ENCODE data around the gene SLC2A11. TPM values are rescaled to one million over a fixed set of nuclear protein-coding genes. Genes with fewer than 3 reads are reported as not detected.

Gene SLC2A11
- total and polyA plus RNA-seq, 10 of the 15 experiments (the other 5 are each of a cell fraction or from before 2014, with no cell fraction given) = 0.98 to 18.3 (median 8.6) TPM

GRCh38 chr22:23812378-23812777 lies 45.3 kb upstream of the SLC2A11 start:
- Histone ChIP-seq H3K4me2 (ENCODE audit: control insufficient read depth, insufficient read depth) (no peak overlapping the region), H3K4me3 (no peak overlapping the region), H3K9ac (ENCODE audit: control insufficient read depth, insufficient read depth, low read length) (no peak overlapping the region), H3K27ac (ENCODE audit: control insufficient read depth, insufficient read depth) (no peak overlapping the region), H3K9me3 (replicated peaks; ENCODE audit: control insufficient read depth, insufficient read depth, low read length) (no peaks in the 10 kb centered on the region), H2AFZ (ENCODE audit: control insufficient read depth, low read depth, low read length) (no peak overlapping the region), H3K36me3 (ENCODE audit: control insufficient read depth in 2 of 2, insufficient read depth in 2 of 2, low read length in 1 of 2) (peaks cover 4 to 20% of the 10 kb centered on the region in 2 experiments), H3K4me1 (ENCODE audit: control insufficient read depth, insufficient read depth, low read length) (no peaks in the 10 kb centered on the region; the same call in 1 of the 2 replicates), H4K20me1 (ENCODE audit: control insufficient read depth, insufficient read depth) (no peaks in the 10 kb centered on the region), H3K79me2 (ENCODE audit: control insufficient read depth, insufficient read depth, low read length) (no peaks in the 10 kb centered on the region; the same call in 1 of the 2 replicates), H3K27me3 (replicated peaks in 1 of 2; ENCODE audit: control insufficient read depth in 2 of 2, insufficient read depth in 2 of 2, low read length in 1 of 2) (no peaks in the 10 kb centered on the region)
- SMC1A ChIA-PET (ENCODE audit: uncharacterized antibody, unreplicated experiment) = interaction anchor here (1.0 kb wide), 1 partner anchor 33 kb away, joined by 3 read pairs; no protein-coding TSS in a partner anchor
- WGBS (ENCODE audit: insufficient coverage, insufficient replicate concordance, low lambda C conversion rate, missing lambda C conversion rate) = 98% methylated on average over 4 of the region's 4 CpGs
- BruUV-seq (replicated peaks) = no TSS peak
- no peak for TF ChIP-seq EZH2 (IDR thresholded peaks at IDR 0.05; ENCODE audit: borderline replicate concordance, control insufficient read depth, low read depth, low read length)
- TF ChIP-seq TCF7 (IDR thresholded peaks at IDR 0.05; ENCODE audit: borderline replicate concordance) = no peak
- TF ChIP-seq ZNF384 (IDR thresholded peaks at IDR 0.05; ENCODE audit: borderline replicate concordance, low read depth, low read length) = no peak
- no peak for TF ChIP-seq RELA (IDR thresholded peaks at IDR 0.05; ENCODE audit: borderline replicate concordance, partially characterized antibody)
- TF ChIP-seq ZNF592 (IDR thresholded peaks at IDR 0.05) = no peak
- TF ChIP-seq PAX8 (IDR thresholded peaks at IDR 0.05) = no peak
- no peak for TF ChIP-seq NFYB (IDR thresholded peaks at IDR 0.05; ENCODE audit: insufficient read depth, low read depth, low read length)
- TF ChIP-seq TAF1 (IDR thresholded peaks at IDR 0.05; ENCODE audit: borderline replicate concordance, low read depth, low read length) = no peak
- no peak for TF ChIP-seq PBX3 (IDR thresholded peaks at IDR 0.05; ENCODE audit: insufficient replicate concordance, low read depth, low read length)
- TF ChIP-seq ATF2 (IDR thresholded peaks at IDR 0.05; ENCODE audit: low read length) = no peak
- no peak for TF ChIP-seq ZBTB11 (CRISPR knock-in tag; IDR thresholded peaks at IDR 0.05)
- intact Hi-C loops (cut with micrococcal nuclease; ENCODE audit: unreplicated experiment) (no loop called here), in situ Hi-C loops (cut with MboI) (no loop called here)
- no peak for DNase-seq (ENCODE audit: low read depth, low spot score)
- CTCF ChIA-PET = interaction anchor here (0.7 to 1.4 kb wide), 3 partner anchors 23 to 41 kb away, joined by 3 read pairs; no protein-coding TSS in a partner anchor
- ATAC-seq = no peak
- no peak for FAIRE-seq
- RAD21 ChIA-PET (ENCODE audit: unreplicated experiment) = no interaction called here
- POLR2A ChIA-PET = interaction anchor here (0.7 to 1.1 kb wide), 2 partner anchors 10 kb away, joined by 3 to 4 read pairs; no protein-coding TSS in a partner anchor

Data from GM12878 (cell line).